SH-SY5Y (cell line): ENCODE data around the gene AFF1.

Experiments
- GATA2 ChIP-seq: IDR thresholded peaks from 2 replicates; pipeline ENCODE4 v1.6.1; 2011; ENCODE audit warnings: mild to moderate bottlenecking, low read depth, low read length
- GATA3 ChIP-seq: IDR thresholded peaks from 2 replicates; pipeline ENCODE4 v1.6.1; 2011; ENCODE audit warnings: low read depth, mild to moderate bottlenecking, low read length, moderate library complexity

- TF ChIP-seq GATA2 (no peak), GATA3 (no peak)
Observed at GRCh38 chr4:87049508-87049907, 114.7 kb downstream of the AFF1 start.
